H1 (cell line): ENCODE measurements around the gene IRF2BP2. TPM values are rescaled to one million over a fixed set of nuclear protein-coding genes. Genes with fewer than 3 reads are reported as not detected.

ENCODE experiments used
- CEBPB ChIP-seq: IDR thresholded peaks from 2 replicates; pipeline ENCODE4 v1.6.1; 2012; ENCODE audit warnings: low read depth, low read length
- CTBP2 ChIP-seq: IDR thresholded peaks from 2 replicates; pipeline ENCODE4 v1.7.0; 2011; ENCODE audit warnings: borderline replicate concordance, mild to moderate bottlenecking, moderate library complexity, mixed read lengths, low read length; ENCODE audit not compliant: insufficient read depth, insufficient read length
- HDAC6 ChIP-seq: IDR thresholded peaks from one replicate; pipeline ENCODE4 v1.7.1; 2012; ENCODE audit warnings: low read depth, mild to moderate bottlenecking, inconsistent platforms, low read length, moderate library complexity
- NANOG ChIP-seq: IDR thresholded peaks from 2 replicates; pipeline ENCODE4 v1.6.1; 2011; ENCODE audit warnings: low read length, low read depth, mild to moderate bottlenecking, inconsistent platforms; ENCODE audit not compliant: insufficient read depth, poor library complexity, severe bottlenecking
- RBBP5 ChIP-seq: IDR thresholded peaks from 2 replicates; pipeline ENCODE4 v1.7.1; 2012; ENCODE audit warnings: low read depth, mild to moderate bottlenecking, inconsistent platforms, low read length, moderate library complexity, borderline replicate concordance
- SRF ChIP-seq: IDR thresholded peaks from 2 replicates; pipeline ENCODE4 v1.6.1; 2011; ENCODE audit warnings: mild to moderate bottlenecking, low read depth, low read length, moderate library complexity
- polyA plus RNA-seq, 7 experiments: library from polyadenylated mRNA; depleted of rRNA in 3 of 7; stranded (reverse) in 5 of 7; unstranded in 2 of 7; fragments of >200 nt in 5 of 7; fragments of 200-250 nt in 2 of 7; gene quantifications; 1 replicate in 5 of 7; 2 replicates in 1 of 7; 4 replicates in 1 of 7; pipeline versions ENCODE4 v1.2.1 to v1.2.3, GENCODE V29; 2011 to 2013; ENCODE audit warnings: missing spikeins in 2 of 7, mixed read lengths in 2 of 7
- total RNA-seq: library from RNA; stranded (reverse); fragmentation: NEBNext Ultra II Directional; extraction: Animal tissue kit (Norgen Biotek cat#: 25700); gene quantifications from 2 replicates; pipeline ENCODE4 v1.2.1, GENCODE V29; 2021

IRF2BP2 gene
- total and polyA plus RNA-seq, 2 of the 8 experiments (the other 6 are each of a cell fraction or from before 2014, with no cell fraction given): 24.9 to 67.5 TPM

GRCh38 chr1:234602334-234603220, 7.4 kb downstream of the IRF2BP2 start (continued):
- TF ChIP-seq NANOG (no peak), RBBP5 (no peak), CTBP2 (no peak), SRF (no peak), CEBPB (no peak), HDAC6 (no peak)
